Psoas muscle (tissue), 8 donors: ENCODE data around the gene EML3. TPM values are rescaled to one million over a fixed set of nuclear protein-coding genes. Genes with fewer than 3 reads are reported as not detected.

Experiments used
- ATAC-seq, 4 donors: fragments of 200-7000 bp; cut with Tn5 transposase; one replicate each; pipeline ENCODE4 v1.9.1; 2020; ENCODE audit warnings: moderate library complexity in 3 of 4, mild to moderate bottlenecking in 2 of 4
- DNase-seq, 2 donors: peaks; one replicate each; pipeline ENCODE4 v3.0.0-alpha.2; 2020
- H3K27ac ChIP-seq: fragments of 200-600 bp; one replicate; pipeline ENCODE4 v1.8.0; 2022
- H3K27me3 ChIP-seq, 3 donors: fragments of 200-600 bp in 1 of 3; one replicate each; pipeline versions ENCODE4 v1.6.1 to v1.8.0; 2013 to 2022; ENCODE audit warnings: low read length in 2 of 3, mild to moderate bottlenecking in 2 of 3, moderate library complexity in 1 of 3; ENCODE audit not compliant: insufficient read depth in 3 of 3
- H3K36me3 ChIP-seq, 2 donors: fragments of 200-600 bp in 1 of 2; one replicate each; pipeline versions ENCODE4 v1.6.1 to v1.8.0; 2013 to 2022; ENCODE audit warnings: low read depth in 1 of 2, mild to moderate bottlenecking in 1 of 2, moderate library complexity in 1 of 2; ENCODE audit not compliant: insufficient read depth in 1 of 2
- H3K4me1 ChIP-seq: fragments of 200-600 bp; one replicate; pipeline ENCODE4 v1.8.0; 2022
- H3K4me3 ChIP-seq: fragments of 200-600 bp; one replicate; pipeline ENCODE4 v1.8.0; 2022; ENCODE audit warnings: mild to moderate bottlenecking
- H3K9me3 ChIP-seq: fragments of 200-600 bp; one replicate; pipeline ENCODE4 v1.8.0; 2022
- CTCF ChIP-seq: fragments of 200-600 bp; IDR thresholded peaks from one replicate; pipeline ENCODE4 v1.8.0; 2022; ENCODE audit warnings: antibody characterized with exemption
- WGBS, 3 donors: extraction: QIAGEN DNeasy Blood & Tissue Kit; methylation state at CpG; one replicate each; pipeline versions ENCODE4 v1.1.6 to v1.1.7; 2013; 5-methylcytosine and 5-hydroxymethylcytosine counted together
- intact Hi-C, 2 donors: fragments of 100-400 bp; cut with DNase I; formaldehyde crosslinking; loops; one replicate each; pipeline versions ENCODE4 v1.11.0 to v1.14.2; 2022
- polyA plus RNA-seq, 3 donors: library from polyadenylated mRNA; stranded (reverse); fragments of 200-250 nt; gene quantifications; one replicate each; pipeline ENCODE4 v1.2.3, GENCODE V29; 2013
- total RNA-seq, 4 donors: library from RNA; stranded (reverse); fragmentation: NEBNext Ultra II Directional in 2 of 4; extraction: Animal tissue kit (Norgen Biotek cat#: 25700) in 2 of 4; gene quantifications; one replicate each; pipeline versions ENCODE4 v1.2.1 to v1.2.4, GENCODE V29; 2021 to 2023
- donor health status: healthy with polysubstance abuse.
- donor health status: DM: no; HTN: no; CAD: no; lungs with moderate emphysema.
- donor health status: Bipolar disorder and iron deficiency.
- donor health status: healthy.
- donor health status: DM: yes; HTN: yes; CAD: no.
- donor health status: DM: no; HTN: no; CAD: no.
- donor health status: DM: no; HTN: no; CAD: no.
- donor health status: DM: yes; HTN: yes; CAD: no.

The EML3 gene
- total and polyA plus RNA-seq, 7 donors, result 7.4 to 19.5 (median 14.1) TPM

GRCh38 chr11:62579252-62579651 is 33.3 kb downstream of the EML3 start:
- no peak for TF ChIP-seq CTCF
- Histone ChIP-seq H3K9me3 (no peaks in the 10 kb centered on the region), H3K4me3 (no peak overlapping the region), H3K27me3 (no peaks in the 10 kb centered on the region), H3K27ac (peak overlapping the region; percentile 46), H3K36me3 (peaks cover 3 to 78% of the 10 kb centered on the region in 2 donors), H3K4me1 (peaks cover 38% of the 10 kb centered on the region)
- WGBS, 3 donors, result 83 to 88% (median 85%) methylated on average over 2 of the region's 2 CpGs
- ATAC-seq, result peak in 1 of 4 donors; percentile 35
- intact Hi-C loops, result loop anchor here in 1 of 2 donors (10.0 kb wide), 1 partner anchor 276 kb away; no protein-coding TSS in a partner anchor
- no peak for DNase-seq

- Histone ChIP-seq H3K36me3 (peaks cover 3 to 72% of the 10 kb centered on the region in 2 donors), H3K27ac (peak overlapping the region; percentile 46)
These were observed 34.0 kb downstream of the EML3 start for GRCh38 chr11:62578541-62578940.

GRCh38 chr11:62577046-62577714 is 35.4 kb downstream of the EML3 start:
- ATAC-seq (no peak), DNase-seq (peak in 1 of 2 donors; percentile 53)
- WGBS, 3 donors, result 68 to 73% (median 72%) methylated on average over 12 of the region's 12 CpGs
- H3K4me3 ChIP-seq, result peak overlapping the region; percentile 90
- H3K4me1 ChIP-seq, result peaks cover 46% of the 10 kb centered on the region
- H3K36me3 ChIP-seq, result peaks cover 3 to 71% of the 10 kb centered on the region in 2 donors
- TF ChIP-seq CTCF, result no peak
- intact Hi-C loops, result loop anchor here in 1 of 2 donors (10.0 kb wide), 1 partner anchor 278 kb away; no protein-coding TSS in a partner anchor
- H3K27ac ChIP-seq, result peak overlapping the region; percentile 92
- H3K9me3 ChIP-seq, result no peaks in the 10 kb centered on the region
- no peaks in the 10 kb centered on the region for H3K27me3 ChIP-seq

More at GRCh38 chr11:62578541-62578940, 34.0 kb downstream of the EML3 start:
- TF ChIP-seq CTCF, result no peak
- ATAC-seq (no peak), DNase-seq (peak in 1 of 2 donors; percentile 47)
- H3K4me3 ChIP-seq, result no peak overlapping the region
- 95 to 97% (median 95%) methylated on average over 11 of the region's 11 CpGs for WGBS, 3 donors
- H3K27me3 ChIP-seq, result no peaks in the 10 kb centered on the region
- peaks cover 39% of the 10 kb centered on the region for H3K4me1 ChIP-seq
- intact Hi-C loops, result loop anchor here in 1 of 2 donors (10.0 kb wide), 1 partner anchor 276 kb away; no protein-coding TSS in a partner anchor
- H3K9me3 ChIP-seq, result no peaks in the 10 kb centered on the region

- H3K27me3 ChIP-seq, result no peaks in the 10 kb centered on the region
- ATAC-seq (no peak), DNase-seq (peak in 1 of 2 donors; percentile 46)
- H3K36me3 ChIP-seq, result peaks cover 3 to 71% of the 10 kb centered on the region in 2 donors
- H3K4me3 ChIP-seq, result peak overlapping the region; percentile 90
- intact Hi-C loops, result loop anchor here in 1 of 2 donors (10.0 kb wide), 1 partner anchor 279 kb away; no protein-coding TSS in a partner anchor
- H3K9me3 ChIP-seq, result no peaks in the 10 kb centered on the region
- TF ChIP-seq CTCF, result no peak
- peaks cover 50% of the 10 kb centered on the region for H3K4me1 ChIP-seq
- peak overlapping the region; percentile 92 for H3K27ac ChIP-seq
- 74 to 78% (median 76%) methylated on average over 14 of the region's 14 CpGs for WGBS, 3 donors
These were observed 36.7 kb downstream of the EML3 start for GRCh38 chr11:62575837-62576236.
